Retinal pigment epithelial cell (primary cell): ENCODE results near the gene HAO1.

ENCODE experiments used
- DNase-seq: peaks from one replicate; pipeline ENCODE4 v3.0.0-alpha.2; 2010; ENCODE audit warnings: low read depth
- H3K4me3 ChIP-seq: 2 replicates; pipeline ENCODE4 v1.5.1; 2011; ENCODE audit warnings: mild to moderate bottlenecking, low read length, control low read depth, moderate library complexity
- CTCF ChIP-seq: conservative IDR thresholded peaks from 2 replicates; pipeline ENCODE4 v1.5.1; 2011; ENCODE audit warnings: low read depth, low read length, control low read depth, inconsistent platforms

HAO1 gene

GRCh38 chr20:7940341-7940740, at the start of gene HAO1:
HAO1 (minus strand) TSS chr20:7940458; CDS start chr20:7940422, 36 bp downstream.
- TF ChIP-seq CTCF: no peak
- DNase-seq: no peak
- no peak within 1 kb of the TSS for H3K4me3 ChIP-seq

GRCh38 chr20:7989379-7989778, 49.1 kb upstream of the HAO1 start:
- peak; percentile 20 for TF ChIP-seq CTCF
- no peak overlapping the region for H3K4me3 ChIP-seq
- DNase-seq: no peak

GRCh38 chr20:7985916-7986315, 45.7 kb upstream of the HAO1 start:
- no peak for DNase-seq
- TF ChIP-seq CTCF: no peak
- no peak overlapping the region for H3K4me3 ChIP-seq

- no peak overlapping the region for H3K4me3 ChIP-seq
- DNase-seq: no peak
- no peak for TF ChIP-seq CTCF
Observed at GRCh38 chr20:7984192-7984591, 43.9 kb upstream of the HAO1 start.

- no peak overlapping the region for H3K4me3 ChIP-seq
- no peak for TF ChIP-seq CTCF
- no peak for DNase-seq
Observed at GRCh38 chr20:7981374-7981773, 41.1 kb upstream of the HAO1 start.

GRCh38 chr20:7980332-7981046, 40.2 kb upstream of the HAO1 start:
- TF ChIP-seq CTCF: peak; percentile 62
- DNase-seq: no peak
- no peak overlapping the region for H3K4me3 ChIP-seq

GRCh38 chr20:7977709-7978108, 37.5 kb upstream of the HAO1 start:
- no peak for TF ChIP-seq CTCF
- H3K4me3 ChIP-seq: no peak overlapping the region
- no peak for DNase-seq
